Measurements from ENCODE around the gene DTX1.

GRCh38 chr12:113146999-113147398 lies 90.5 kb downstream of the DTX1 start:
- TF ChIP-seq, protein P1, sequence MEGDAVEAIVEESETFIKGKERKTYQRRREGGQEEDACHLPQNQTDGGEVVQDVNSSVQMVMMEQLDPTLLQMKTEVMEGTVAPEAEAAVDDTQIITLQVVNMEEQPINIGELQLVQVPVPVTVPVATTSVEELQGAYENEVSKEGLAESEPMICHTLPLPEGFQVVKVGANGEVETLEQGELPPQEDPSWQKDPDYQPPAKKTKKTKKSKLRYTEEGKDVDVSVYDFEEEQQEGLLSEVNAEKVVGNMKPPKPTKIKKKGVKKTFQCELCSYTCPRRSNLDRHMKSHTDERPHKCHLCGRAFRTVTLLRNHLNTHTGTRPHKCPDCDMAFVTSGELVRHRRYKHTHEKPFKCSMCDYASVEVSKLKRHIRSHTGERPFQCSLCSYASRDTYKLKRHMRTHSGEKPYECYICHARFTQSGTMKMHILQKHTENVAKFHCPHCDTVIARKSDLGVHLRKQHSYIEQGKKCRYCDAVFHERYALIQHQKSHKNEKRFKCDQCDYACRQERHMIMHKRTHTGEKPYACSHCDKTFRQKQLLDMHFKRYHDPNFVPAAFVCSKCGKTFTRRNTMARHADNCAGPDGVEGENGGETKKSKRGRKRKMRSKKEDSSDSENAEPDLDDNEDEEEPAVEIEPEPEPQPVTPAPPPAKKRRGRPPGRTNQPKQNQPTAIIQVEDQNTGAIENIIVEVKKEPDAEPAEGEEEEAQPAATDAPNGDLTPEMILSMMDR (conservative IDR thresholded peaks at IDR 0.05; ENCODE audit: low read depth, low read length) = no peak
- no peak for TF ChIP-seq EZH2 (IDR thresholded peaks at IDR 0.05; ENCODE audit: borderline replicate concordance, low read depth, low read length, poor library complexity, severe bottlenecking)
